ENCODE measurements around the gene CMKLR1.

Gene CMKLR1

GRCh38 chr12:108341854-108342847 is 3.0 kb upstream of the CMKLR1 start:
- Histone ChIP-seq H3K4me3 (replicated peaks; ENCODE audit: insufficient read depth, low read length) (no peak overlapping the region), H3K27me3 (ENCODE audit: insufficient read depth, poor library complexity, severe bottlenecking) (peaks cover 23% of the 10 kb centered on the region), H3K27ac (replicated peaks) (no peak overlapping the region)
- no peak for DNase-seq (ENCODE audit: low read depth in 1 of 2, low spot score in 1 of 2)
- TF ChIP-seq POLR2AphosphoS5 (IDR thresholded peaks at IDR 0.05; ENCODE audit: low read depth) (no peak), SPI1 (IDR thresholded peaks at IDR 0.05; ENCODE audit: borderline replicate concordance, low read depth) (no peak), REST (IDR thresholded peaks at IDR 0.05; ENCODE audit: insufficient replicate concordance, low read depth) (no peak)

- TF ChIP-seq POLR2AphosphoS5 (IDR thresholded peaks at IDR 0.05; ENCODE audit: low read depth) (no peak), CTCF (IDR thresholded peaks at IDR 0.05; ENCODE audit: insufficient read depth, low read length) (no peak), SPI1 (IDR thresholded peaks at IDR 0.05; ENCODE audit: borderline replicate concordance, low read depth) (no peak)
- Histone ChIP-seq H3K27me3 (ENCODE audit: insufficient read depth, poor library complexity, severe bottlenecking) (peaks cover 23% of the 10 kb centered on the region), H3K27ac (replicated peaks) (no peak overlapping the region), H3K4me3 (replicated peaks; ENCODE audit: insufficient read depth, low read length) (no peak overlapping the region)
- no peak for DNase-seq (ENCODE audit: low read depth in 1 of 2, low spot score in 1 of 2)
These were observed 2.2 kb upstream of the CMKLR1 start for GRCh38 chr12:108341356-108341755.

GRCh38 chr12:108340037-108340436 is 926 bp upstream of the CMKLR1 start:
- no peak for DNase-seq (ENCODE audit: low read depth in 1 of 2, low spot score in 1 of 2)
- TF ChIP-seq POLR2AphosphoS5 (IDR thresholded peaks at IDR 0.05; ENCODE audit: low read depth): no peak
- TF ChIP-seq SPI1 (IDR thresholded peaks at IDR 0.05; ENCODE audit: borderline replicate concordance, low read depth): no peak
- no peak for TF ChIP-seq REST (IDR thresholded peaks at IDR 0.05; ENCODE audit: insufficient replicate concordance, low read depth)
- TF ChIP-seq CTCF (IDR thresholded peaks at IDR 0.05; ENCODE audit: insufficient read depth, low read length): no peak
- no peak for TF ChIP-seq GABPA (IDR thresholded peaks at IDR 0.05; ENCODE audit: low read depth)
- Histone ChIP-seq H3K27me3 (ENCODE audit: insufficient read depth, poor library complexity, severe bottlenecking) (peaks cover 23% of the 10 kb centered on the region), H3K27ac (replicated peaks) (no peak overlapping the region), H3K4me3 (replicated peaks; ENCODE audit: insufficient read depth, low read length) (no peak overlapping the region)
